ENCODE measurements around the gene FAM72D.
"Not testable (repeated sequence)": the region's sequence is repeated elsewhere in the genome, so short reads cannot be mapped to it uniquely, and the experiment has no call there.

DNA sequence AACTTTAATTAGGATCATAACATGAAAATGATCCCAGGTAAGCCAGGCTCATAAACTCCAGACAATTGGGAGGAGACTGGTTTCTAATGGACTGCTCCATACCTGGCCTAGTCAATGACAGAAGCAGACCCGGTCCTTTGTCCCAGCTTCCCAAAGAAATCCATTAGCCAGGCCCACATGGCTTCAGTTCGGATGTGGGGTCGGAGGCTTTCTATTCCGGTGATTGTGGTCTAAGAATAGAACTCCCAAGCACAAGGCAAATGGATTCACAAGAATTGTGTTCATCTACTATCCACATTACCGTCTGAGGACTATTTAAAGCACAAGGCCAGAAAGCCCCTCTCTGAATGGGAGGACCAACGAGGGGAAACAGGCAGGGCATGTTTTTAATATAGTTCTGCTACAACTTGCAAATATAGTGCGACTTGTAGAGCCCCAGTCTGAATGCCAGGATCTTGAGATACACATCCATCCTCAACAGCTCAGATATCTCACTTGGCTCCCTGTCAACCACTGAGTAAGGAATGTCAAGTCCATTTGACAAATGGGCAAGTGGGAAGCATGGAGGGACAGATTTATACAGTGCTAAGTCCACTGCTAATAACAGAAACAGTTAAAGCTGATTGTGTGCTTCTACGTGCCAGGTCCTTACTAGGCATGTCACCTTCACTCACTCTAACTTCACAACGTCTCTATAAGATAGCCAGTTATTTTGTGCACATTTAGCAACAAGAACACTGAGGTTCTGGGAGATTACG, 43.6 kb upstream of the FAM72D start:
- TF ChIP-seq POLR2A (IDR thresholded peaks at IDR 0.05; ENCODE audit: low read depth, low read length); POLR2AphosphoS5 (IDR thresholded peaks at IDR 0.05; ENCODE audit: low read depth, low read length); TAF1 (IDR thresholded peaks at IDR 0.05; ENCODE audit: borderline replicate concordance, low read depth, low read length): not testable (repeated sequence)

All from GM12892 (cell line).